Subcutaneous abdominal adipose tissue (tissue), 5 donors: ENCODE data around the gene ENO3.

Source experiments
- H3K27ac ChIP-seq: one replicate; pipeline ENCODE4 v1.7.0; 2013; ENCODE audit warnings: low read depth, mild to moderate bottlenecking, inconsistent platforms, low read length, moderate library complexity
- H3K27me3 ChIP-seq, 5 donors: one replicate each; pipeline ENCODE4 v1.7.0; 2013; ENCODE audit warnings: low read length in 5 of 5, inconsistent platforms in 1 of 5; ENCODE audit not compliant: control insufficient read depth in 5 of 5, insufficient read depth in 4 of 5
- H3K36me3 ChIP-seq, 5 donors: one replicate each; pipeline ENCODE4 v1.7.0; 2013; ENCODE audit warnings: low read length in 5 of 5; ENCODE audit not compliant: control insufficient read depth in 5 of 5, insufficient read depth in 5 of 5
- H3K4me1 ChIP-seq, 5 donors: one replicate each; pipeline ENCODE4 v1.7.0; 2013; ENCODE audit warnings: low read length in 5 of 5, mild to moderate bottlenecking in 3 of 5, moderate library complexity in 1 of 5; ENCODE audit not compliant: control insufficient read depth in 5 of 5, insufficient read depth in 5 of 5
- H3K4me3 ChIP-seq, 5 donors: one replicate each; pipeline ENCODE4 v1.7.0; 2013; ENCODE audit warnings: low read length in 5 of 5, low read depth in 1 of 5
- H3K9ac ChIP-seq, 5 donors: one replicate each; pipeline ENCODE4 v1.7.0; 2013; ENCODE audit warnings: low read length in 5 of 5, mild to moderate bottlenecking in 4 of 5, moderate library complexity in 3 of 5
- H3K9me3 ChIP-seq, 5 donors: one replicate each; pipeline ENCODE4 v1.7.0; 2013; ENCODE audit warnings: low read length in 5 of 5; ENCODE audit not compliant: control insufficient read depth in 5 of 5
- donor health status: healthy.
- donor health status: healthy.
- donor health status: healthy.
- donor health status: healthy.
- donor health status: healthy.

Gene ENO3

GRCh38 chr17:4948166-4948930 is 2.6 kb upstream of the ENO3 start, which contains the start of gene PFN1:
Gene PFN1 (minus strand): TSS chr17:4948530. CDS start chr17:4948394, 136 bp downstream.
- Histone ChIP-seq H3K4me3 (peak within 1 kb of the TSS; percentile 79 to 99 (median 89)), H3K27ac (peak within 1 kb of the TSS; percentile 96), H3K36me3 (peaks cover 0 to 33% (median 29%) of the 10 kb centered on the region in 5 donors), H3K4me1 (peaks cover 3 to 53% (median 47%) of the 10 kb centered on the region in 5 donors), H3K27me3 (no peaks in the 10 kb centered on the region), H3K9me3 (no peaks in the 10 kb centered on the region), H3K9ac (peak within 1 kb of the TSS; percentile 16 to 98 (median 94))

GRCh38 chr17:4948931-4949320 is 2.0 kb upstream of the ENO3 start:
- Histone ChIP-seq H3K9me3 (no peaks in the 10 kb centered on the region), H3K4me1 (peaks cover 3 to 58% (median 49%) of the 10 kb centered on the region in 5 donors), H3K27ac (peak overlapping the region; percentile 96), H3K9ac (peak overlapping the region in 4 of 5 donors; percentile 76 to 80 (median 78)), H3K27me3 (no peaks in the 10 kb centered on the region), H3K36me3 (peaks cover 0 to 27% (median 25%) of the 10 kb centered on the region in 5 donors), H3K4me3 (peak overlapping the region; percentile 79 to 99 (median 89))

- Histone ChIP-seq H3K9me3 (no peaks in the 10 kb centered on the region), H3K9ac (peak overlapping the region in 4 of 5 donors; percentile 76 to 80 (median 78)), H3K4me3 (peak overlapping the region; percentile 48 to 99 (median 89)), H3K4me1 (peaks cover 5 to 60% (median 50%) of the 10 kb centered on the region in 5 donors), H3K27me3 (no peaks in the 10 kb centered on the region), H3K36me3 (peaks cover 0 to 22% (median 20%) of the 10 kb centered on the region in 5 donors), H3K27ac (peak overlapping the region; percentile 96)
These were observed 1.4 kb upstream of the ENO3 start for GRCh38 chr17:4949321-4950074.

GRCh38 chr17:4950075-4950745 is 709 bp upstream of the ENO3 start:
- H3K36me3 ChIP-seq: peaks cover 0 to 15% (median 13%) of the 10 kb centered on the region in 5 donors
- H3K9me3 ChIP-seq: no peaks in the 10 kb centered on the region
- peak overlapping the region in 4 of 5 donors; percentile 75 to 82 (median 82) for H3K9ac ChIP-seq
- peak overlapping the region; percentile 96 for H3K27ac ChIP-seq
- peak overlapping the region in 4 of 5 donors; percentile 30 to 58 (median 49) for H3K4me3 ChIP-seq
- no peaks in the 10 kb centered on the region for H3K27me3 ChIP-seq
- H3K4me1 ChIP-seq: peaks cover 5 to 52% (median 43%) of the 10 kb centered on the region in 5 donors

GRCh38 chr17:4951486-4951885 is 567 bp downstream of the ENO3 start:
- Histone ChIP-seq H3K27ac (no peak overlapping the region), H3K9me3 (no peaks in the 10 kb centered on the region), H3K27me3 (no peaks in the 10 kb centered on the region), H3K9ac (no peak overlapping the region), H3K4me3 (no peak overlapping the region), H3K36me3 (peaks cover 0 to 4% (median 2%) of the 10 kb centered on the region in 5 donors), H3K4me1 (peaks cover 2 to 40% (median 30%) of the 10 kb centered on the region in 5 donors)

GRCh38 chr17:4953451-4953961 is 2.6 kb downstream of the ENO3 start:
- peaks cover 2 to 31% (median 23%) of the 10 kb centered on the region in 5 donors for H3K4me1 ChIP-seq

GRCh38 chr17:4955091-4955490 is 4.2 kb downstream of the ENO3 start:
- no peak overlapping the region for H3K27ac ChIP-seq
- no peaks in the 10 kb centered on the region for H3K9me3 ChIP-seq
- peaks cover 2 to 27% (median 22%) of the 10 kb centered on the region in 5 donors for H3K4me1 ChIP-seq

More at GRCh38 chr17:4953451-4953961, 2.6 kb downstream of the ENO3 start:
- H3K27ac ChIP-seq: peak overlapping the region; percentile 63
- H3K27me3 ChIP-seq: no peaks in the 10 kb centered on the region
- H3K9ac ChIP-seq: peak overlapping the region in 1 of 5 donors; percentile 56
- no peaks in the 10 kb centered on the region for H3K9me3 ChIP-seq
- no peak overlapping the region for H3K4me3 ChIP-seq
- peaks cover 0 to 12% (median 5%) of the 10 kb centered on the region in 5 donors for H3K36me3 ChIP-seq

GRCh38 chr17:4956493-4957061 is 5.7 kb downstream of the ENO3 start:
- Histone ChIP-seq H3K9me3 (no peaks in the 10 kb centered on the region), H3K27me3 (no peaks in the 10 kb centered on the region), H3K4me1 (peaks cover 2 to 17% (median 14%) of the 10 kb centered on the region in 5 donors), H3K4me3 (no peak overlapping the region), H3K27ac (no peak overlapping the region), H3K36me3 (peaks cover 0 to 34% (median 27%) of the 10 kb centered on the region in 5 donors), H3K9ac (no peak overlapping the region)

More at GRCh38 chr17:4955091-4955490, 4.2 kb downstream of the ENO3 start:
- no peaks in the 10 kb centered on the region for H3K27me3 ChIP-seq
- H3K9ac ChIP-seq: no peak overlapping the region
- H3K36me3 ChIP-seq: peaks cover 0 to 25% (median 19%) of the 10 kb centered on the region in 5 donors
- H3K4me3 ChIP-seq: no peak overlapping the region

- no peak overlapping the region for H3K27ac ChIP-seq
These were observed 7.2 kb downstream of the ENO3 start for GRCh38 chr17:4958102-4958501.

More at GRCh38 chr17:4958102-4958501, 7.2 kb downstream of the ENO3 start:
- Histone ChIP-seq H3K4me1 (peaks cover 2 to 14% (median 9%) of the 10 kb centered on the region in 5 donors), H3K9me3 (no peaks in the 10 kb centered on the region), H3K9ac (no peak overlapping the region), H3K4me3 (no peak overlapping the region), H3K36me3 (peaks cover 0 to 34% (median 27%) of the 10 kb centered on the region in 5 donors), H3K27me3 (no peaks in the 10 kb centered on the region)
